Loucy (cell line): ENCODE measurements around the gene ODF4.

Experiments used
- CTCF ChIP-seq: fragments of 200-600 bp; sonication (generic); conservative IDR thresholded peaks from 2 replicates; pipeline ENCODE4 v1.5.1; 2014; ENCODE audit warnings: mild to moderate bottlenecking, antibody characterized with exemption, low read length
- EZH2phosphoT487 ChIP-seq: fragments of 200-600 bp; IDR thresholded peaks from 2 replicates; pipeline ENCODE4 v1.6.1; 2018; ENCODE audit warnings: antibody characterized with exemption, mild to moderate bottlenecking, moderate library complexity, borderline replicate concordance

GRCh38 chr17:8376271-8377067 lies 36.8 kb downstream of the ODF4 start, which contains the start of gene KRABD2:
- TF ChIP-seq CTCF (peak; percentile 61), EZH2phosphoT487 (no peak)
